NCI-H2081 treated with DMSO at 0.1 percent for 48 hours (cell line): ENCODE measurements around the gene SPAG9.

Experiments used
- DNase-seq: peaks from one replicate; lab custom pipeline; 2025; lab: John Stamatoyannopoulos, UW

SPAG9 gene

GRCh38 chr17:50989149-50989548, 131.5 kb downstream of the SPAG9 start:
- no peak for DNase-seq

- DNase-seq, result no peak
Observed at GRCh38 chr17:50988427-50988826, 132.2 kb downstream of the SPAG9 start.

GRCh38 chr17:50986989-50987660, 133.5 kb downstream of the SPAG9 start:
- no peak for DNase-seq

- DNase-seq, result no peak
Observed at GRCh38 chr17:50981279-50981678, 139.4 kb downstream of the SPAG9 start.

GRCh38 chr17:50979524-50979927, 141.1 kb downstream of the SPAG9 start:
- DNase-seq, result no peak

- DNase-seq, result no peak
Observed at GRCh38 chr17:50977487-50978159, 143.0 kb downstream of the SPAG9 start.

GRCh38 chr17:50976951-50977472, 143.7 kb downstream of the SPAG9 start:
- peak; percentile 17 for DNase-seq

- DNase-seq, result no peak
Observed at GRCh38 chr17:50973557-50974494, 146.8 kb downstream of the SPAG9 start.

- no peak for DNase-seq
Observed at GRCh38 chr17:50972577-50972976, 148.1 kb downstream of the SPAG9 start.

GRCh38 chr17:50967795-50968194, 152.9 kb downstream of the SPAG9 start:
- DNase-seq, result no peak

GRCh38 chr17:50966163-50966666, 154.5 kb downstream of the SPAG9 start:
- DNase-seq, result no peak

GRCh38 chr17:50963139-50963538, 157.5 kb downstream of the SPAG9 start:
- no peak for DNase-seq

- DNase-seq, result no peak
Observed at GRCh38 chr17:50961282-50962220, 159.1 kb downstream of the SPAG9 start.

- no peak for DNase-seq
Observed at GRCh38 chr17:50959341-50959740, 161.3 kb downstream of the SPAG9 start.

GRCh38 chr17:50957600-50958575, 162.8 kb downstream of the SPAG9 start:
- DNase-seq, result no peak

- DNase-seq, result peak; percentile 71
Observed at GRCh38 chr17:50956750-50957523, 163.7 kb downstream of the SPAG9 start.

- no peak for DNase-seq
Observed at GRCh38 chr17:50956409-50956749, 164.3 kb downstream of the SPAG9 start.

GRCh38 chr17:50955667-50956120, 165.0 kb downstream of the SPAG9 start:
- DNase-seq, result no peak

GRCh38 chr17:50955160-50955559, 165.5 kb downstream of the SPAG9 start:
- no peak for DNase-seq
